ENCODE measurements around the gene ELOVL7.
"Not testable (repeated sequence)": the region's sequence is repeated elsewhere in the genome, so short reads cannot be mapped to it uniquely, and the experiment has no call there.

Gene ELOVL7

DNA sequence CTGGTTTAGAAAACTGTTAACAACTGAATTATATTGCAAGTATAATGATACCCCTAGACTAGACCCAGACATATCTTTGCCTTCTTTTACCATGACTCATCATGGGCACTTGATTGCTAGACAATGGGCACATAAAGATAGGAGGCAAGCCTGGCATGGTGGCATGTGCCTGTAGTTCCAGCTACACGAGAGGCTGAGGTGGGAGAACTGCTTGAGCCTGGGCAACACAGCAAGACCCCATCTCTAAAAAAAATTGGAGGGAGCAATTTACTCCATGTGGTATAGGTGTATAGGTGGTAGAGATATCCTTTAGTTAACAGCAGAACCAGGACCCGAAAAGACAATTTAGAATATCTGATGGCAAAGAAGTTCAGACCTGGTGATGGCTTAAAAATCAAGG is 51.6 kb downstream of the ELOVL7 start:
- no peak for DNase-seq

DNA sequence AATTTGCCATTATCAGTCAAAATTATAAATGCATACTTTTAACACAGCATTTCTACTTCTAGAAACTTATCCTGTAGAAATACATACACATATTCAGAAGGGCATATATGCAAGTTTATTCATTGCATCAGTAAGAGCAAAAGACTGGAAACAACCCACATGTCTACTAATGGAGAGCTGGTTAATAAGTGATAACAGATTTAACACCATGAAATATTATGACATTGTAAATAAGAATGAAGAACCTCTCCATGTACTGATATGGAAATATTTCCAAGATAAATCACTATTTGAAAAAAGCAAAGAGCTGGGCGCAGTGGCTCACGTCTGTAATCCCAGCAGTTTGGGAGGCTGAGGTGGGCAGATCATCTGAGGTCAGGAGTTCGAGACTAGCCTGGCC is 54.5 kb downstream of the ELOVL7 start:
- no peak for DNase-seq

DNA sequence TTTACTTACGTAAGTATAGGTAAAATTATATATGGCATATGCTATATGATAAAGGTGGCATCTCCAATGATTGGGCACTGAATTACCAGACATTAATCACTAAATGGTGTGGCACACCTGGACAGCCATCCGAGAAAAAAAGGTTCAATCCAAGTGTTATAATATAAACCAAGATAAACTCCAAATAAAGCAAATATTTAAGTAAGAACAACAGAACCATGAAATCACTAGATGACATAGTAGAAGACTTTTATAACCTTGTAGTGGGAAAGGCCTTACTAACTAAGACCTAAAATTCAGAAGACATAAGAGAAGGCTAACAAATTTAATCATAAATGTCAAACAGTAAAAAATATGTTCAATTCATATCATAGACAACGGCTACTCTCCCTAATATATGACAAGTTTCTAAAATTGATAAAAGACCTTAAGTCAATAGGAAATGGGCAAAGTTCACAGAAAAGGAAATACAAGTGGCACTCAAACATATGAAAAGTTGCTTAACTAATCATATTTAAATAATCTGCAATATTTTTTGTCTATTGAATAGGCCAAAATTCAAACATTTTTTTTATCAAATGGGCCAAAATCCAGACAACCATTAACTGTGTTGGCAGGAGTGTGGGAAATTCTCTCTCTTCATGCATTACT is 55.1 kb downstream of the ELOVL7 start:
- DNase-seq, result no peak

DNA sequence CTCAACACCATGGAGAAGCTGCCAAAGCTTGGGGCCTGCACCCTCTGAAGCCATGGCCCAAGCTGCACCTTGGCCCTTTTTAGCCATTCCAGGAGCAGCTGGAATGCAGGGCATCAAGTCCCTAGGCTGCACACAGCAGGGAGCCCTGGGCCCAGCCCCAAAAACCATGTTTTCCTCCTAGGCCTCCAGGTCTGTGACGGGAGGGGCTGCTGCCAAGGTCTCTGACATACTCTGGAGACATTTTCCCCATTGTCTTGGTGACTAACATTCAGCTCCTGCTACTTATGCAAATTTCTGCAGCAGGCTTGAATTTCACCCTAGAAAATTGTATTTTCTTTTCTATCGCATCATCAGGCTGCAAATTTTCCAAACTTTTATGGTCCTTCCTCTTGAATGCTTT is 64.6 kb downstream of the ELOVL7 start:
- DNase-seq, result no peak

DNA sequence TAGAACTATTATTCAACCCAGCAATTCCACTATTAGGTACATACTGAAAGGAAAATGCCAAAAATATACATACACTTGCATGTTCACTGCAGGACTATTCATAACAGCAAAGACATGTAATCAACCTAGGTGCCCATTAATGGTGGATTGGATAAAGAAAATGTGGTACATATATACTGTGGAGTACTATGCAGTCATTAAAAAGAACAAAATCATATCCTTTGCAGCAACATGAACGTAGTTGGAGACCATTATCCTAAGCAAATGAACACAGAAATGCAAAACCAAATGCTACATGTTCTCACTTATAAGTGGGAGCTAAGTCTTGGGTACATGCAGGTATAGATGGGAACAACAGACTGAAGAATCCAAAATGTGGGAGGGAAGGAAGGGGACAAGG is 67.7 kb downstream of the ELOVL7 start:
- no peak for DNase-seq

DNA sequence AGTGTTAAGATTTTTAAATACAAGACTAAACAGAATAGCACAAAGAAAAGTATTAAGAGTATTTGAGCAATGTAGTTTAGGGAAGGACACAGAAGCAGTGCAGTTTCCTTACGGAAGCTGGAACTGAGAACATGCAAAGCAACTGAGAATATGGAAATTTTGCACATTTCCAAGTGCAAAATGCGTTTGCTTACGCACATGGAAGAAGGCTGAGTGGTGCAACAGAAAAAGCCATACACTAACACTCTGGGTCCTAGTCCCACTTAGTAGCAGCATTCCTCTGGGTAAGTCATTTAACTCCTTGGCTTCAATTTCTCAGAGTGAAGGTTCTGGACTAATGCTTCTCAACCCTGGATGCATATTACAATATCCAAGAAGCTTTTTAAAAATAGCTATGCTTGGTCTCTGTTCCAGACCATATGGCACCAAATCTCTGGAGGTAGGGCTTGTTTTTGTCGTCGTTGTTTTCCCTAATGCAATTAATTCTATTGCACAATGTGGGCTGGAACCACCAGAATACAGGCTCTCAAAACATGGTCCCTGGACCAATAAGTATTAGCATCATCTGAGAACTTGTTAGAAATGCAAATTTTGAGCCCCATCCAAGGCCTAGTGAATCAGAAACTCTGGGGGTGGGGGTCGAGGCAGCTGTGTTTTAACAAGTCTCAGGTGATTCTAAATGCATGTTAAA is 78.9 kb downstream of the ELOVL7 start:
- no peak for DNase-seq

DNA sequence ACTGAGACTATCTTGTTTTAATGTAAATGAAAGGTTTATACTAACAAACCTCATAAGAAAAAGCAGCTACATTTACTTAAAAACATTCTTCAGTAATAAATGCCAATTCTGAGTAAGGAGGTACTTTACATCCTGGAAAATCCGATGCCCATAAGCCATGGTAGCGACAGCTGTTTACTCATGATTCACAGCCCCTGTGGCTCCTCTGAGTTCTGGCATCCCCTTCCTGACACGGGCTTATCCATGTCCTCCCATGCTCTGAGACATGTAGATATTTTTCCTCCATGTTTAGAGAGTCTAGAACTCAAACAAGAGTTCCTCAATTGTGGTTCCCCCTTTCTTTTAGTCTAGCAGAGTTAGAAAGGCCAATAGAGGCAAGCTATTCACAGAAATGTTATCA is 81.0 kb downstream of the ELOVL7 start:
- no peak for DNase-seq

DNA sequence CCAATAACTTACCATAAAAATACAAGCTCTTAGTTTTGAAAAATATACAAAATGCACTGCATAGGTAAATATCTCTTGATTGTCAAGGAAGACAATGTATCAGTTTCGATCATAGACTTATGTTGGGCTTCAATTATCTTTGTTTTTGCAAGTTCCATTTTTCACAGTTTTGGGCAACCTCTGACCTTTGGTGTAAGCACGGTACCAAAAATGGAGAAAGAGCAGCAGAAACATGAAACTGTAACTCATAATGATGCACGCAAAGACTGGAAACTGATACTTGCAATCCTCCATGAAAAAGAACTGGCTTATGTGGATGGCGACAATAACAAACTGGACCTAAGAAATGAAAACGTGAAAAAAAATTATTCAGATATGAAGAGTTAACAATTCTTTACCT is 89.6 kb downstream of the ELOVL7 start:
- no peak for DNase-seq

DNA sequence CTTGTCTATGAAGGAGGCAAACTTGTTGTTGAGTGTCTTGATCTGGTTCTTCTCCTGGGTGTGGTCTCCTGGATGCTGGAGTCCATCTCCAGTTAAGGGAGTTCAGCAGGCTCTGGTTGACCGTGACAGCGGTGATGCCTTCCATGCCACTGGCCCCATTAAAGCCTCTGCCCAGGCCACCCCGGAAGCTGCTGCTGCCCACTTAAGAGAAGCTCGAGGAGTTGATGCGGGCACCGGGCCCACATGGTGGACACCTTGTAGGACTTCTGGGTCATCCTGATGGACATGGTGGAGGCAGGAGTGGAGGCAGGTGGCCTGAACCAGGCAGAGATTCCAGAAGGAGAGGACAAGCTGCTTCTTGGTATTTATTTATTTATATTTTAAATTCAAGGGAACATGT is 99.4 kb downstream of the ELOVL7 start:
- no peak for DNase-seq

DNA sequence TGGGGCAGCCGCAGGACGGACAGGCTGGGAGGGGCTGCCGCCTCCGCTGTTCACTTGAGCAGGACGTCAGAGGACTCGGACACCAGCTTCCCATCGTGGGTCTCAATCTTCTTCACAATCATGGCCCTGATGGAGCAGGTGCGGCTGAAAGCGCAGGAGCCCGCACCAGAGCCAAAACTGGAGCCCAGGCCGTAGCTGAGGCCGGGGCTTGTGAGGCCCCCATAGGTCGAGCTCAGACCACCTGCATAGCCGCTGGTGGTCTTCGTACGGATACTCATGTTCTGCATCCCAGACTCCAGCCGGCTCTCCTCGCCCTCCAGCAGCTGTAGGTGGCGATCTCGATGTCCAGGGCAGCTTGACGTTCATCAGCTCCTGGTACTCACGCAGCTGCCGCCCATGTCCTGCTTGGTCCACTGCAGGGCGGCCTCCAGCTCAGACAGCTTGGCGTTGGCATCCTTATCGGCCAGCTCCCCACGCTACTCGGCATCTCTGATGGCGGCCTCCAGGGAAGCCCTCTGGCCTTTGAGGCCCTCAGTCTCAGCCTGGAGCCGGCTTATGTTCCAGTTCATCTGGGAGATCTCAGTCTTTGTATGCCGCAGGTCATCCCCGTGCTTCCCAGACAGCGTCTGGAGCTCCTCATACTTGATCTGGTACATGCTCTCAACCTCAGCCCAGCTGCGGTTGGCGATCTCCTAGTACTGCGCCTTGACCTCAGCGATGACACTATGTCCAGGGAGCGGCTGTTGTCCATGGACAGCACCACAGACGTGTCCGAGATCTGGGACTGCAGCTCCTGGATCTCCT is 100.4 kb downstream of the ELOVL7 start:
- no peak for DNase-seq

DNA sequence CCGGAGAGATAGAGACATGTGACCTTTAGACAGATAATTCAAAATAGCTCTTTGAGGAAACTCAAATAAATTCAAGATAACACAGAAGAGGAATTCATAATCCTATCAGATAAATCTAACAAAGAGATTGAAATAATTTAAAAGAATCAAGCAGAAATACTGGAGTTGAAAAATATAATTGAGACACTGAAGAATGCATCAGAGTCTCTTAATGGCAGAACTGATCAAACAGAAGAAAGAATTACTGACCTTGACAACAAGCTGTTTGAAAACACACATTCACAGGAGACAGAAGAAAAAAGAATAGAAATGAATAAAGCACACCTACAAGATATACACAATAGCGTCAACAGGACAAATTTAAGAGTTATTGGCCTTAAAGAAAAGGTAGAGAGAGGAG is 103.7 kb downstream of the ELOVL7 start:
- DNase-seq, result no peak

DNA sequence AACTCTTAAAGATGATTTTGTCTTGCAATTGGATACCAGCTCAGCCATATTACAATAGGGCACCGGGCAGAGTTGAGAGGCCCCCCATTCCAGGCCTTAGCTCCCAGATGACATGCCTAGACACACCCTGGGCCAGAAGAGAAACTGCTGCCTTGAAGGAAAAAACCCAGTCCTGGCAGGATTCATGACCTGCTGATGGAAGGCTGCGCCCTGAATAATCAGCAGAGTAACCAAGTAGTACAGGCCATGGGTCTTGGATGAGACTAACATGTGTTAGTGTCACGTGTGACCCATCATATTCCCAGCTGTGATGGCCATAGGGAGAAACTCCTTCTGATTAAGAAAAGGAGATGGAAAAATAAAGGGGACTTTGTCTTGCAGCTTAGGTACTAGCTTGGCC is 105.1 kb downstream of the ELOVL7 start:
- no peak for DNase-seq

DNA sequence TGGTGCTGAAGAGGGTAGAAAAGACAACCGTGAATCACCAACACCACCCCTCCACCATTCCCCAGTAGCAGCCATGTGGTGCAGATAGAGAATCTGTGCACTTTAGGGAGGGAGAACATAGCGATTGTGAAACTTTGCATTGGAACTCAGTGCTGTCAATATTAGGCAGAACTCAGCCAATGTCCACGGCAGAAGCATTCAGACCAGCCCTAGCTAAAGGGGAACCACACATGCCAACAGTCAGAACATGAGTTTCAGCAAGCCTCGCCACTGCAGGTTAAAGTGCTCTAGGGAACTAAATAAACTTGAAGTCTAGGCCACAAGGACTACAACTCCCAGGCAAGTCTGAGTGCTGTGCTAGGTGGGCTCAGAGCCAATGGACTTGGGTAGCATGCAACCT is 105.6 kb downstream of the ELOVL7 start:
- no peak for DNase-seq

DNA sequence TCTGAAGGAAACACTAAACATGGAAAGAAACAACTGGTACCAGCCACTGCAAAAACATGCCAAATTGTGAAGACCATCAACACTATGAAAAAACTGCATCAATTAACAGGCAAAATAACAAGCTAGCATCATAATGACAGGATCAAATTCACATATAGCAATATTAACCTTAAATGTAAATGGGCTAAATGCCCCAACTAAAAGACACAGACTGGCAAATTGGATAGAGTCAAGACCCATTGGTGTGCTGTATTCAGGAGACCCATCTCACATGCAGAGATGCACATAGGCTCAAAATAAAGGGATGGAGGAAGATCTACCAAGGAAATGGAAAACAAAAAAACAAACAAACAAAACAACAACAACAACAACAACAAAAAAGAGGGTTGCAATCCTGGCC is 113.2 kb downstream of the ELOVL7 start:
- not testable (repeated sequence) for DNase-seq

DNA sequence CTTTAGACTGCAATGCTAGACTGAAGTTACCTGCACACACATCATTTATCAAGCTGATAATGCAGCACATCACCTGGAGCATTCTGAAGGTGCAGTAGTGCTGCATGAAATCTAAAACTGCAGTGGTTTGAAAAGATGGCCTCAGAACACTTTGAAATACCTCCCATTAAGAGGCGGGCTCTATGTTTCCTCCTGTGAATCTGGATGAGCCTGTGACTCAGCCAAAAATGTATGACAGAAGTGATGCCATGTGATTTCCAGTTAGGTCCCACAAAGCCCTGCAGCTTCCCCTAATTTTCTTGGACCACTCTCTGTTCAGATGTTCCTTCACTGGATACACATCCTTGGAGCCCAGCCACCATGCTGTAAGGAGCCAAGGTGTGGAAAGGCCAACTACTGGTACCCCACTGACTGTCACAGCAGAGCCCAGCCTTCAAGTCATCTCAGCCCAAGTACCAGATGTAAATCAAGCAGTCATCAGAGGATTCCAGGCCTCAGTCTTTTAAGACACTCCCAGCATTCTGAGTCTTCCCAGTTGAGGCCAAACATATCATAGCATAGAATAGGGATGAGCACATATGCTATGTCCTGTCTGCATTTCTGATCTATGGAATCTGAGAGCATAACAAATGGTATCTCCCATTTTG is 116.9 kb downstream of the ELOVL7 start:
- DNase-seq, result no peak

DNA sequence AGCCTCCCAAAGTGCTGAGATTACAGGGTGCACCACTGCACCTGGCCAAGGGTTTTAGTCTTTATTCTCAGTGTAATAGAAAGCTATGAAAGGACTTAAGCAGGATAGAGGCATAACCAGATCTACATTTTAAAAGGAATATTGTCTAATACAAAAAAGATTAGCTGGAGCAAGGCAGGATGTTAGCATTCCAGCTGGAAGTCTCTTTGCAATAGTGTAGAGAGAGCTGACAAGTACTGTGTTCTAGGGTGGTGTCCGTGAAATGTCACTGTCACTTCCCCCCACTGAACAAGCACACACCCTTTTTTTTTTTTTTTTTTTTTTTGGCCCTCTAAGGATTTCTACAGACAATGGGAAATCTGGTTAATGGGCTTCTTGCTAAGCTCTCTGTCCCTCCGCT is 119.9 kb downstream of the ELOVL7 start:
- no peak for DNase-seq

DNA sequence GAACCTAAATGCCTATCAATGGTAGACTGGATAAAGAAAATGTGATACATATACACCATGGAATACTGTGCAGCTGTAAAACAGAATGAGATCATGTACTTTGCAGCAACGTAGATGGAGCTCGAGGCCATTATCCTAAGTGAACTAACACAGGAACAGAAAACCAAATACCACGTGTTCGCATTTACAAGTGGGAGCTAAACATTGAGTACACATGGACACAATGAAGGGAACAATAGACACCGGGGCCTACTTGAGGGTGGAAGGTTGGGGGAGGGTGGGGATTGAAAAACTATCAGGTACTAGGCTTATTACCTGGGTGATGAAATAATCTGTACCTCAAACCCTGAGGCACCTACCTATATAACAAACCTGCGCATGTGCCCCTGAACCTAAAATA is 121.7 kb downstream of the ELOVL7 start:
- no peak for DNase-seq

DNA sequence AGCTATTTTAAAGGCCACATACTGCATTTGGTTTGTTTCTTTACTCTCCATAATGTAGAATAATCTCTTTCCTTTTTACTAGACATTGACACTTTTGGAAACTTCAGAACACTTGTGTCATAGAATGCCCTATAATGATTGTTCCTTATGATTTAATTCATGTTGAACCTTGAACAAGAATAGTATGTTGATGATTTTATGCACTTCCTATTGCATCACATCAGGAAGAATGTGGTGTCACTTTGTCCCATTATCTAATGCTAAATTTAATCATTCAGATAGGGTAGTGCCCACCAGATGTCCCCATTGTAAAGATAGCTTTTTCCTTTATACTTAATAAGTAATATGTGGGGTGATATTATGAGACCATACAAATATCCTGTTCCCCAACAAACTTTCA is 124.7 kb downstream of the ELOVL7 start:
- DNase-seq, result no peak

DNA sequence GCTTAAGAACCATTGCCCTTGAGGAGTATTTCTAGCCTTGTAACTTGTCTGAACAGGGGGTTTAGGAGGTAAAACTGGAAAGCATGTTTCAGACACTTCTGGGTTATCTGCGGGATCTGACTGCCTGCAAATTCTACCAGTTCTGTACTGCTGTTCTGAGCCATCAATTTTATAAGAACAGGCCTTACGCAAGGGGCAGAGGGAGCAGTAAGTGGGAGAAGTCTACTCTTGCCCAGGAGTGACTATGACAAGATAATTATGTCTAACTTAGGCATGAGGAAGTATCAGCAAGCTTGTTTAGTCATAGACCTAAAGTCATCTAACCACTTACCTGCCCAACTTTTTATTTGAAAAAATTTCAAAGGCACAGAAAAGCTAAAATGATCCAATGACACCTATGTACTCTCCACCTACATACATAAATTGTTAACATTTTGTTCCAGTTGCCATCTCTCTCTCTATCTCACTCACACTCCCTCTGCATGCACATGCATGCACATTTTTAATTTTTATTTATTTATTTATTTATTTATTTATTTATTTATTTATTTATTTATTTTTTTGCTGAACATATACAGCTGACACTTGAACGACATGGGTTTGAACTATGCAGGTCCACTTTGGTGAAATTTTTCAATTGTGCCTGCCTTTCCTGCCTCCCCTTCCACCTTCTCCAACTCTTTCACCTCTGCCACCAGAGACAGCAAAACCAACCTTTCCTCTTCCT is 125.7 kb downstream of the ELOVL7 start:
- no peak for DNase-seq

DNA sequence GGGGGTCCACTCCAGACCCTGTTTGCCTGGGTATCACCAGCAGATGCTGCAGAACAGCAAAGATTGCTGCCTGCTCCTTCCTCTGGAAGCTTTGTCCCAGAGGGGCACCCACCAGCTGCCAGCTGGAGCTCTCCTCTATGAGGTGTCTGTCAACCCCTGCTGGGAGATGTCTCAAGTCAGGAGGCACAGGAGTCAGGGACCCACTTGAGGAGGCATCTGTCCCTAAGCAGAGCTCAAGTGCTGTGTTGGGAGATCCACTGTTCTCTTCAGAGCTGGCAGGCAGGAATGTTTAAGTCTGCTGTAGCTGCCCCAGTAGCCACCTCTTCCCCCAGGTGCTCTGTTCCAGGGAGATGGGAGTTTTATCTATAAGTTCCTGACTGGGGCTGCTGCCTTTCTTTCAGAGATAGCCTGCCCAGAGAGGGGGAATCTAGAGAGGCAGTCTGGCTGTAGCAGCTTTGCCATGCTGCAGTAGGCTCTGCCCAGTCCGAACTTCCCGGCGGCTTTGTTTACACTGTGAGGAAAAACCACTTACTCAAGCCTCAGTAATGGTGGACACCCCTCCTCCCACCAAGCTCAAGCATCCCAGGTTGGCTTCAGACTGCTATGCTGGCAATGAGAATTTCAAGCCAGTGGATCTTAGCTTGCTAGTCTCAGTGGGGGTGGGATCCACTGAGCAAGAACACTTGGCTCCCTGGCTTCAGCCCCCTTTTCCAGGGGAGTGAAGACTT is 128.7 kb downstream of the ELOVL7 start:
- DNase-seq, result not testable (repeated sequence)

DNA sequence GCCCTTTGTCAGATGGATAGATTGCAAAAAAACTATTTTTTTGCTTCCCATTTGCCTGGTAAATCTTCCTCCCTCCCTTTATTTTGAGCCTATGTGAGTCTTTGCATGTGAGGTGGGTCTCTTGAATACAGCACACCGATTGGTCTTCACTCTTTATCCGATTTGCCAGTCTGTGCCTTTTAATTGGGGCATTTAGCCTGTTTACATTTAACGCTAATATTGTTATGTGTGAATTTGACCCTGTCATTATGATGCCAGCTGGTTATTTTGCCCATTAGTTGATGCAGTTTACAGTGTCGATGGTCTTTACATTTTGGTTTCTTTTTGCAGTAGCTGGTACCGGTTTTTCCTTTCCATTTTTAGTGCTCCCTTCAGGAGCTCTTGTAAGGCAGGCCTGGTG is 131.1 kb downstream of the ELOVL7 start:
- no peak for DNase-seq

DNA sequence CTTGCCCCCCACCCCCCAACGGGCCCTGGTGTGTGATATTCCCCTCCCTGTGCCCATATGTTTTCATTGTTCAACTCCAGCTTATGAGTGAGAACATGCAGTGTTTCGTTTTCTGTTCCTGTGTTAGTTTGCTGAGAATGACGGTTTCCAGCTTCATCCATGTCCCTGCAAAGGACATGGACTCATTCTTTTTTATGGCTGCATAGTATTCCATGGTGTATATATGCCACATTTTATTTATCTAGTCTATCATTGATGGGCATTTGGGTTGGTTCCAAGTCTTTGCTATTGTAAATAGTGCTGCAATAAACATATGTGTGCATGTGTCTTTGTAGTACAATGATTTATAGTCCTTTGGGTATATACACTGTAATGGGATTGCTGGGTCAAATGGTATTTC is 132.2 kb downstream of the ELOVL7 start:
- DNase-seq, result not testable (repeated sequence)
